ENCODE results near the gene TRIP12. TPM values are rescaled to one million over a fixed set of nuclear protein-coding genes. Genes with fewer than 3 reads are reported as not detected.

Gene TRIP12
- total RNA-seq, 1 donor: 335 TPM

GRCh38 chr2:229821316-229821715 lies 100.5 kb downstream of the TRIP12 start:
- no peak for DNase-seq (ENCODE audit: low read depth)

GRCh38 chr2:229818230-229818629 lies 103.6 kb downstream of the TRIP12 start:
- TF ChIP-seq CTCF (IDR thresholded peaks at IDR 0.05; ENCODE audit: insufficient read depth, low read depth, low read length): no peak
- H3K4me3 ChIP-seq (ENCODE audit: low read depth, low read length): no peak overlapping the region
- no peak for DNase-seq (ENCODE audit: low read depth)

More at GRCh38 chr2:229821316-229821715, 100.5 kb downstream of the TRIP12 start:
- H3K4me3 ChIP-seq (ENCODE audit: low read depth, low read length): no peak overlapping the region
- no peak for TF ChIP-seq CTCF (IDR thresholded peaks at IDR 0.05; ENCODE audit: insufficient read depth, low read depth, low read length)

- peak; percentile 58 for DNase-seq (ENCODE audit: low read depth)
- TF ChIP-seq CTCF (IDR thresholded peaks at IDR 0.05; ENCODE audit: insufficient read depth, low read depth, low read length): no peak
These were observed 106.0 kb downstream of the TRIP12 start for GRCh38 chr2:229815858-229816257.

GRCh38 chr2:229815342-229815741 lies 106.5 kb downstream of the TRIP12 start:
- TF ChIP-seq CTCF (IDR thresholded peaks at IDR 0.05; ENCODE audit: insufficient read depth, low read depth, low read length): no peak
- DNase-seq (ENCODE audit: low read depth): peak; percentile 42
- H3K4me3 ChIP-seq (ENCODE audit: low read depth, low read length): no peak overlapping the region

More at GRCh38 chr2:229815858-229816257, 106.0 kb downstream of the TRIP12 start:
- H3K4me3 ChIP-seq (ENCODE audit: low read depth, low read length): no peak overlapping the region

GRCh38 chr2:229810786-229811185 lies 111.0 kb downstream of the TRIP12 start:
- TF ChIP-seq CTCF (IDR thresholded peaks at IDR 0.05; ENCODE audit: insufficient read depth, low read depth, low read length): no peak
- DNase-seq (ENCODE audit: low read depth): peak; percentile 85
- H3K4me3 ChIP-seq (ENCODE audit: low read depth, low read length): no peak overlapping the region

GRCh38 chr2:229805559-229805958 lies 116.2 kb downstream of the TRIP12 start:
- no peak for TF ChIP-seq CTCF (IDR thresholded peaks at IDR 0.05; ENCODE audit: insufficient read depth, low read depth, low read length)
- DNase-seq (ENCODE audit: low read depth): no peak
- no peak overlapping the region for H3K4me3 ChIP-seq (ENCODE audit: low read depth, low read length)

GRCh38 chr2:229802785-229803184 lies 119.0 kb downstream of the TRIP12 start:
- TF ChIP-seq CTCF (IDR thresholded peaks at IDR 0.05; ENCODE audit: insufficient read depth, low read depth, low read length): no peak
- DNase-seq (ENCODE audit: low read depth): no peak
- H3K4me3 ChIP-seq (ENCODE audit: low read depth, low read length): no peak overlapping the region
